Gastroesophageal sphincter (tissue), 3 donors: Measurements from ENCODE around the gene MSX2.

Source experiments
- EP300 ChIP-seq: sonication (generic); formaldehyde crosslinking; IDR thresholded peaks from one replicate; pipeline ENCODE4 v1.6.1; 2017; ENCODE audit warnings: antibody characterized with exemption, mild to moderate bottlenecking
- POLR2A ChIP-seq, 2 donors: fragments of 450-650 bp; IDR thresholded peaks; one replicate each; pipeline ENCODE4 v1.6.1; 2017; ENCODE audit warnings: antibody characterized with exemption in 2 of 2, mild to moderate bottlenecking in 2 of 2, moderate library complexity in 1 of 2
- POLR2AphosphoS5 ChIP-seq: sonication (generic); formaldehyde crosslinking; IDR thresholded peaks from one replicate; pipeline ENCODE4 v1.6.1; 2017; ENCODE audit warnings: antibody characterized with exemption
- TF ChIP-seq, protein P1 (sequence below), 4 experiments: fragments of 200-600 bp in 2 of 4; fragments of 450-650 bp in 2 of 4; sonication (generic) in 1 of 4; IDR thresholded peaks; one replicate each; pipeline ENCODE4 v1.5.1; 2017 to 2019; ENCODE audit warnings: antibody characterized with exemption in 4 of 4, mild to moderate bottlenecking in 2 of 4, moderate library complexity in 2 of 4

DNA sequence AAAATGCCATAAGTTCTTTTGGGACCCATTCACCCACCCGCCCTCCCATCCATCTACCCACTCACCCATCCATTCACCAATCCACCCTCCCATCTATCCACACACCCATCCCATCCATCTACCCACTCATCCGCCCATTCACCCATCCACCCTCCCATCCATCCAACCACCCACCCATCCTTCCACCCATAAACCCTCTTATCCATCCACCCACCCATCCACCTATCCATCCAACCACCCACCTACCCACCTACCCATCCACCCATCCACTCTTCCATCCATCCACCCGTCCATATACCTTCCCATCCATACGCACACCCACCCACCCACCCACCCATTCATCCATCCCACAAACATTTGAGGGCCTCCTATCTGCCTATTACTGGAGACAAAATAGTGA, 43.3 kb downstream of the MSX2 start:
- TF ChIP-seq, protein P1, sequence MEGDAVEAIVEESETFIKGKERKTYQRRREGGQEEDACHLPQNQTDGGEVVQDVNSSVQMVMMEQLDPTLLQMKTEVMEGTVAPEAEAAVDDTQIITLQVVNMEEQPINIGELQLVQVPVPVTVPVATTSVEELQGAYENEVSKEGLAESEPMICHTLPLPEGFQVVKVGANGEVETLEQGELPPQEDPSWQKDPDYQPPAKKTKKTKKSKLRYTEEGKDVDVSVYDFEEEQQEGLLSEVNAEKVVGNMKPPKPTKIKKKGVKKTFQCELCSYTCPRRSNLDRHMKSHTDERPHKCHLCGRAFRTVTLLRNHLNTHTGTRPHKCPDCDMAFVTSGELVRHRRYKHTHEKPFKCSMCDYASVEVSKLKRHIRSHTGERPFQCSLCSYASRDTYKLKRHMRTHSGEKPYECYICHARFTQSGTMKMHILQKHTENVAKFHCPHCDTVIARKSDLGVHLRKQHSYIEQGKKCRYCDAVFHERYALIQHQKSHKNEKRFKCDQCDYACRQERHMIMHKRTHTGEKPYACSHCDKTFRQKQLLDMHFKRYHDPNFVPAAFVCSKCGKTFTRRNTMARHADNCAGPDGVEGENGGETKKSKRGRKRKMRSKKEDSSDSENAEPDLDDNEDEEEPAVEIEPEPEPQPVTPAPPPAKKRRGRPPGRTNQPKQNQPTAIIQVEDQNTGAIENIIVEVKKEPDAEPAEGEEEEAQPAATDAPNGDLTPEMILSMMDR (IDR thresholded peaks at IDR 0.05) = no peak
- TF ChIP-seq POLR2AphosphoS5 = no peak
- TF ChIP-seq POLR2A (IDR thresholded peaks at IDR 0.05) = no peak
- no peak for TF ChIP-seq EP300
